Measurements from ENCODE around the gene TIMM17A.
"Not testable (repeated sequence)": the region's sequence is repeated elsewhere in the genome, so short reads cannot be mapped to it uniquely, and the experiment has no call there.

TIMM17A gene

GRCh38 chr1:202016811-202017748 is 61.8 kb downstream of the TIMM17A start:
- DNase-seq, result no peak

- DNase-seq, result no peak
Measured at GRCh38 chr1:202017749-202018467, 62.6 kb downstream of the TIMM17A start.

- DNase-seq, result peak; percentile 45
Measured at GRCh38 chr1:202018468-202019234, 63.3 kb downstream of the TIMM17A start.

- DNase-seq, result not testable (repeated sequence)
Measured at GRCh38 chr1:202019235-202019558, 63.9 kb downstream of the TIMM17A start.

Data from hematopoietic multipotent progenitor cell treated with erythropoietin and hydrocortisone succinate and interleukin-3 and kit ligand, for 8 days (in vitro differentiated cells).